PFSK-1 (cell line): ENCODE data around the gene ATG9B.

Source experiments
- POLR2AphosphoS5 ChIP-seq: IDR thresholded peaks from 2 replicates; pipeline ENCODE4 v1.6.1; 2012; ENCODE audit warnings: low read depth, mild to moderate bottlenecking, control low read depth, low read length, moderate library complexity
- REST ChIP-seq, 2 experiments: IDR thresholded peaks; 2 replicates each; pipeline versions ENCODE4 v1.6.1 to v1.8.0; 2011 to 2012; ENCODE audit warnings: low read depth in 2 of 2, low read length in 2 of 2, control low read depth in 1 of 2, inconsistent platforms in 1 of 2, mild to moderate bottlenecking in 1 of 2, moderate library complexity in 1 of 2; ENCODE audit not compliant: insufficient read depth in 1 of 2
- SIN3A ChIP-seq: IDR thresholded peaks from 2 replicates; pipeline ENCODE4 v1.6.1; 2012; ENCODE audit warnings: mild to moderate bottlenecking, low read length, moderate library complexity, borderline replicate concordance; ENCODE audit not compliant: insufficient read depth
- TAF1 ChIP-seq: IDR thresholded peaks from 2 replicates; pipeline ENCODE4 v1.6.1; 2012; ENCODE audit warnings: low read length, control low read depth, borderline replicate concordance; ENCODE audit not compliant: insufficient read depth

- TF ChIP-seq POLR2AphosphoS5 (no peak), SIN3A (no peak), REST (IDR thresholded peaks at IDR 0.05; ENCODE audit: insufficient read depth in 1 of 2, low read depth in 2 of 2, low read length in 2 of 2) (no peak), TAF1 (no peak)
These were observed 53.9 kb downstream of the ATG9B start for GRCh38 chr7:150970424-150970823.
